Stimulated activated CD8-positive, alpha-beta memory T cell treated with anti-CD3 and anti-CD28 coated beads, Interleukin-4, amount 100 ng/mL, for 4 hours (primary cell): ENCODE results near the gene AKT1S1.
A peak's percentile ranks its signal among the peaks of the same experiment; 100 is the strongest.

Source experiments
- DNase-seq, 2 donors: peaks; one replicate each; pipeline ENCODE4 v3.0.0-alpha.2; 2020; ENCODE audit warnings: low read depth in 2 of 2, low spot score in 1 of 2

AKT1S1 gene

GRCh38 chr19:49908480-49909420, 31.6 kb upstream of the AKT1S1 start:
- no peak for DNase-seq

DNA sequence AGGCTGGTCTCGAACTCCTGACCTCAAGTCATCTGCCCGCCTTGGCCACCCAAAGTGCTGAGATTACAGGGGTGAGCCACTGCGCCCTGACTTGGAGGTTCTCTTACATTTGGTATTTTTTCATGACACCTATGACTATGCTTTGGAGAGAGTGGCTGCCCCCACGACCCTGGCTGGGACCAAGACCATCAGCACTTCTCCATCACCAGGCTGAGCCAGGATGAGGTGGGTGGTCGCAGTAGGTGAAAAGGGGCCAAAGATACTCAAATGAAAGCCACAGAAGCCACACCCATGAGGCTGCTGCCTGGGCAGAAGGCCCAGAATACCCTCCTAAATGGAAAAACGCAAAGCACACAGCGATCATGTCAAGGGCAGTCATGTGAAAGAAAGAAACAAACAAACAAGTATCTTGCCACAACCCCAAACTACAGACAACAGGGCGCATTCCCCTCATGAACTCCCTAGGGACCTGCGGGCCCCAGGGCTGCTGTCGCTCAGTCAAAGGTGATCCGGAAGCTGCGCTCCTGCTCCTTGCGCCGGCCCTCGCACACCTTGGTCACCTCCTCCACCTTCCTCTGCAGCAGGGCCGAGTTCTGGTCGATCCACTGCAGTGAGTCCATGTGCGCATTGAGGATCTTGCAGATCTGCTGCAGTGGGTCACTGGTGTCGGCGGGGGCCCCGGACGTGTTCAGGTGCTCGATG, 30.7 kb upstream of the AKT1S1 start:
- DNase-seq: no peak

- DNase-seq: no peak
These were observed 29.9 kb upstream of the AKT1S1 start for GRCh38 chr19:49906879-49907564.

DNA sequence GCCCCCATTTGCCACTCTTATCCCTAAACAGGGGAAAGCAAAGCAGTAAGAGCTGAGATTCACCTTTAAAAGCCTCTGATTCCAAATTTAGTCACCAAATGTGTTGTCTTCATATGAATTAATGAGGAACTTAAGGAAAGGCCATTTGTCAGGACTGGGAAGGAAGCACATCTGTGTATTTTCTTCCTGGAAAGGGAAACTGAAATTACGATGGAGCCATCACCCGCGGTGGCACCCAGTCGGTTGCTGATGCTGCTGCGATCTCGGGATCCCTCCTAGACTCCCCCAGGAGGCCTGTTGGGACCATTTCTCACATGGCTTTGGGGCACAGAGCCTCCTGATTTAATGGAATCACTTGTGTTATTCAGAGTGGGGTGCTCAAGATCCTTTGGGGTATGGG, 27.0 kb upstream of the AKT1S1 start:
- DNase-seq: no peak

- DNase-seq: peak; percentile 27 to 52
These were observed 19.9 kb upstream of the AKT1S1 start, which contains the start of gene IL4I1 for GRCh38 chr19:49896863-49897621. Gene IL4I1, minus strand, starts transcription at chr19:49896887. Its CDS starts 727 bp downstream, at chr19:49896160.

- no peak for DNase-seq
These were observed 18.6 kb upstream of the AKT1S1 start for GRCh38 chr19:49895566-49896297.

GRCh38 chr19:49894879-49895565, 17.9 kb upstream of the AKT1S1 start:
- DNase-seq: no peak

DNA sequence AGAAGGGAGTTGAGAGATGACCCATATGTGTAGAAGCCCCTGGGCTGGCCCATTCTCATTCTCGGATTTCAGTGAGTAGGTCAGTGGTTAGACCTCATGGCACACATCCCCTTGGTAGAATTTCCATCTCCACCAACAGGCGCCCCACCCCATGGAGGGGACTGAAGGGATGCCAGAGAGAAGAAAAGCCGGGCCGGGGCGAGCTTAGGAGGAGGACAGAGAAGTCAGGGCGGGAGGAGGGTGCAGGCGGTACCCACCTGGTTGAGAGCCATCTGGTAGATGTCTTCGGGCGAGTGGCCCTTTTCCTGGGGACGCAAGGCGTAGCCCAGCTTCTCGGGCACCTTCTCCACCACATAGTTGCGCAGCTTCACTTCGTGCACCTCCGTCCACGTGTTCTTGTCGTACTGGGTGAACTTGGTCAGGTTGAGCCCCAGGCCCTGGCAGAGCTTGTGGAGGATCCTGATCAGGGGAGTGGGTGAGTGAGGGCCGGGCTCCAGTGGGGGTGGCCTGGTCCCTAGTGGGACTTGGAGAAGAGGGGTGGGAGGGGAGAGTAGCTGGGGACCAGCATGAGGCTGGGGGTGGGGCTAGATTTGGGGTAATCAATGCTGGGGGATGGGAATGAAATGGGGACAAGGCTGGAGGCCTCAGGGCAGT, 17.0 kb upstream of the AKT1S1 start:
- no peak for DNase-seq

GRCh38 chr19:49892716-49893115, 15.6 kb upstream of the AKT1S1 start:
- DNase-seq: no peak

- DNase-seq: no peak
These were observed 14.2 kb upstream of the AKT1S1 start for GRCh38 chr19:49891393-49891792.

GRCh38 chr19:49890349-49891311, 13.5 kb upstream of the AKT1S1 start:
- DNase-seq: peak in 1 of 2 donors; percentile 55

- peak in 1 of 2 donors; percentile 58 for DNase-seq
These were observed 12.7 kb upstream of the AKT1S1 start for GRCh38 chr19:49889687-49890348.

DNA sequence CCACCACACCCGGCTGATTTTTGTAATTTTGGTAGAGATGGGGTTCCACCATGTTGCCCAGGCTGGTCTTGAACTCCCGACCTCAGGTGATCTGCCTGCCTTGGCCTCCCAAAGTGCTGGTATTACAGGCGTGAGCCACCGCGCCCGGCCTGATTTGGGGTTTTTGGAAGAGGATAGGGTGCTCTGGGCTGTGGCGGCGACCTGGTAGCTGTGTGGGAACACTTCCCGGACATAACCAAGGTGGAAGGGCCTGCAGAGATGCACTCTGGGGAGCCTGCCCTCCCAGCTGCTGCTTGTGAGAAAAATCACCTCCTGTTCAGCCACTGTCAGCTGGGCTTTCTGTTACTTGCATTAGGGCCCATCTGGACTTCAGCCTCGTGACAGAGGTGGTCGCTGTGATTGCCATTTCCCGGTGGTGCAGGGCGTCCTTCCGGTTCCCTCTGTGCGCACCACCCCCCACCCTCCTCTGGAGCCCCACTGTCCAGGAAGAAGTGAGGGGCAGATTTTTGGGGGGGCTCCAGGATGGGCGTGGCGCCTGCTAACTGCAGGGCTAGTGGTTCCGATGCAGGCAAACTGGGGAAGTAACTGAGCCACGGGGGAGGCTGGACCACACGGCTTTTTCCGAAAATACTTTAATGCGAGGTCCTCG, 12.0 kb upstream of the AKT1S1 start:
- DNase-seq: no peak

GRCh38 chr19:49888510-49888824, 11.3 kb upstream of the AKT1S1 start:
- DNase-seq: no peak

DNA sequence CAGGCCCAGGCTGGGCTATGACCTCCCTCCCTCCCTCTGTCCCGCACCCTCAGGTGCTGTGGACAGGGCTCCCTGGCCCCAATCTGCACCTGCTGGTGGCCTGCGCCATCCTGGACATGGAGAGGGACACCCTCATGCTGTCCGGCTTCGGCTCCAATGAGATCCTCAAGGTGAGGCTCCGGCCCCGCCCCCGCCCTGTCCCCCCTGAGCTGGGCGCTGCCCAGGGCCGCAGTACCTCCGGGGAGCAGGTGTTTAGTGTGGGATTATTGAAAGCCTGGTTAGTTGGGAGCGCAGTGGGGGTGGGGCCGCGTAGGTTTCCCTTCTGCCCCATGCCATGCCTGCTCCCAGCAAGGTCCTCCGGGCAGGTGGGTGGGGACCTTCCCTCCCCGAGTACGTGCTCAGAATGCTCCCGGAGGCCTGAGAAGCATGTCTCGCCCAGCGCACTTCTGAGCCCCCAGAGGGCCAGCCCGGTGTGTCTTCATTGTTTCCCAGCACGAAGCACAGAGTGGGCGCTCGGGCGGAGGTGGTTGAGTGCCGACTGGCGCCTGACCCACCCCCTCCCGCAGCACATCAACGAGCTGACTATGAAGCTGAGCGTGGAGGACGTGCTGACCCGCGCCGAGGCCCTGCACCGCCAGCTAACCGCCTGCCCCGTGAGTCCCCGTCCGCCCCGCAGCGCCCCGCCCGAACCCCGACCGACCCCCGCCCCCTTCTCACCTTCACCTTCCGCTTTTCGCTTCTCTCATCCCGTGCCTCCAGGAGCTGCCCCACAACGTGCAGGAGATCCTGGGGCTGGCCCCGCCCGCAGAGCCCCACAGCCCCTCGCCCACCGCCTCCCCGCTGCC, 10.7 kb upstream of the AKT1S1 start:
- no peak for DNase-seq

DNA sequence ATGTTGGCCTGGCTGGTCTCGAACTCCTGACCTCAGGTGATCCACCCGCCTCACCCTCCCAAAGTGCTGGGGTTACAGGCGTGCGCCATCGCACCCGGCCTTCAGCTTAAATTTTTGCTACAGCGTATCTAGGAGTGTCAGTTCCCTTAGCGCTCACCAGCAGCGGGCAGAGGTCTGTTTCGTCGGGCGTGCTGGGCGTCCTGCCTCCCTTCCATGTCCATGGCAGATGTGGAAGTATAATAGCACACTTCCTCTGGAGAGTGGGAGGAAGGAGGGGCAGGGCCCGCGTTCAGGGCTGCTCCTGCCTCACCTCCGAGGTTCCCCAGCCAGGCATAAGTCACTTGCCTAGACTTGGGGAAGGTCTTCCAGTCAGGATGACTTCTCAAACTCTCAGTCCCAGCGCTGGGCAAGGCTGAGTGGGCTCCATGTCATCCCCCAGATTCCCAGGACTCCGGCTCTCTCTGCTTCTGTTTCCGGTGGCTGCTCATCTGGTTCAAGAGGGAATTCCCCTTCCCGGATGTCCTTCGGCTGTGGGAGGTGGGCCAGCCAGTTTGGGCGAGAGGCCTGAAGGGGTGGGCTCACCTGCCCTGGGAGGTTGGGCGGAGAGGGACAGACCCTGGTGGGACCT, 10.0 kb upstream of the AKT1S1 start:
- no peak for DNase-seq
